Activated naive CD4-positive, alpha-beta T cell treated with anti-CD3 and anti-CD28 coated beads, Interleukin-2, amount 10 ng/mL, durations not matched to agents 7 days and 5 days (primary cell): ENCODE measurements around the gene CFI.

ENCODE experiments used
- CTCF ChIA-PET: fragments of 350-600 bp; sonication (Branson Sonifier 250); formaldehyde crosslinking; loops from one replicate; lab custom pipeline; 2021; ENCODE audit warnings: antibody characterized with exemption; lab: Charles Lee
- DNase-seq: peaks from one replicate; pipeline ENCODE4 v3.0.0-alpha.2; 2020
- H3K27ac Mint-ChIP-seq: one replicate; pipeline ENCODE4 v1.8.0; 2021; ENCODE audit warnings: mild to moderate bottlenecking, moderate library complexity, mixed read lengths
- H3K27me3 Mint-ChIP-seq: one replicate; pipeline ENCODE4 v1.8.0; 2021; ENCODE audit warnings: mild to moderate bottlenecking, mixed read lengths
- H3K36me3 Mint-ChIP-seq: one replicate; pipeline ENCODE4 v1.8.0; 2021; ENCODE audit warnings: mixed read lengths
- H3K4me1 Mint-ChIP-seq: one replicate; pipeline ENCODE4 v1.8.0; 2021; ENCODE audit warnings: mixed read lengths
- H3K4me3 Mint-ChIP-seq: one replicate; pipeline ENCODE4 v1.8.0; 2021; ENCODE audit warnings: mild to moderate bottlenecking, moderate library complexity, mixed read lengths
- H3K9me3 Mint-ChIP-seq: one replicate; pipeline ENCODE4 v1.8.0; 2021; ENCODE audit warnings: mixed read lengths

CFI gene

DNA sequence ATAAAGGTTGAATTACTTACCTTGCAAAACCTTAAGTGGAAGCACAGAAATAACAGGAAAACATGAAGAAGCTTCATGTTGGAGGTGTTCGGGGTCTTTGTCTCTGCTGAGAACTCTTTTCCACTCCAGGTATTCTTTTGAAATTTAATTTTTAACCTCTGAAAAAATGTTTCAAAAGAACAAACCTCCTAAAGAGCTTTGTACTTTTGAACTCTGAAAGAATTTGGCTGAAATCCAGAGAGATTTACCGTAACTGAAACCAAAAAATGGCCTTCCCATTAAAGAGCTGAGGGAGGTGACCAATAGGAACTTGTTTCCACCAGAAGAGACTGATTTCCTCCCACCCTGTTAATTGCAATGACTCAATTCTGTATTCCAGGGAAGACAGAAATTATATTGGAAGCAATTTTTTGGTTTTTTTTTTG is at the start of gene CFI:
Gene CFI, minus strand, starts transcription at position 105 of the 425 bp plus-strand sequence. Its CDS starts 28 bp downstream, at position 77.
- no peak within 1 kb of the TSS for H3K27ac Mint-ChIP-seq
- CTCF ChIA-PET: interaction anchor here (0.7 to 1.1 kb wide), 2 partner anchors 371 to 375 kb away, joined by 3 to 4 read pairs; no protein-coding TSS in a partner anchor
- peaks cover 15% of the 10 kb centered on the region for H3K27me3 Mint-ChIP-seq

DNA sequence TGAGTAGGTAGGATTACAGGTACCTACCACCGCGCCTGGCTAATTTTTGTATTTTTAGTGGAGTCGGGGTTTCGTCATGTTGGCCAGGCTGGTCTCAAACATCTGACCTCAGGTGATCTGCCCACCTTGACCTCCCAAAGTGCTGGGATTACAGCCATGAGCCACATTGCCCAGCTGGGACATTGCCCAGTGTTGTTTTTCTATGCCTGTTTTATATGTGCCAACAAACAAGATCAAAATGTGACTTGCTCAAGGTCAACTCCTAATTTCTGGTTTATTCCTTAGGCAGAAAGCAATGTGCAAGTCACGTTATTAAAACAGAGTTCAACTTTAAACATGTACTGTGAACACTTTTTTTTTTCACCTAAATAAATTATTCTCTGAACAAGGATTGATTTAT is 48.8 kb upstream of the CFI start:
- no peak overlapping the region for H3K27ac Mint-ChIP-seq

More for the DNA sequence above, at the start of gene CFI:
- Mint-ChIP-seq H3K9me3 (peaks cover 3% of the 10 kb centered on the region), H3K4me3 (no peak within 1 kb of the TSS), H3K36me3 (no peaks in the 10 kb centered on the region), H3K4me1 (no peaks in the 10 kb centered on the region)
- DNase-seq: no peak

DNA sequence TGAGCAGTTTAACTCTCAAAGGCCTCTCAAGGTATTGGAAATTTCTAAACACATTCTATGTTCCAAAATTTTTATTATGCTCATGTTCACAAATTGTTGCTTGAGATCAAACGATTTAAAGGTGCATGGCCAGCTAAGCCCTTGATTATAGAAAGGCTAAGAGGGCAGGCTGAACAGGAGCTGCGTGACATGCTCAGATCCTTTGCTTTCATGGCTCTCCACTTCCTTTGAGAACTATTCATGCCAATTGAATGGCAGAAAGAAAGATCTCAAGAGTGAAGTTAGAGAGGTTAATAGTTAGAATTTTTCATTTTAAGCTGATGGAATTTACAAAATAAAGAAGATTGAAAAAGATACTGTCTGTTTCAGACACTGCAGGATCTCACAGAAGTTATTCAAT is 46.7 kb upstream of the CFI start:
- Mint-ChIP-seq H3K27me3 (no peaks in the 10 kb centered on the region), H3K4me3 (no peak overlapping the region), H3K27ac (no peak overlapping the region), H3K4me1 (no peaks in the 10 kb centered on the region), H3K36me3 (peaks cover 1% of the 10 kb centered on the region), H3K9me3 (no peaks in the 10 kb centered on the region)
- DNase-seq: no peak
- CTCF ChIA-PET: no interaction called here

More for the DNA sequence above, 48.8 kb upstream of the CFI start:
- CTCF ChIA-PET: no interaction called here
- no peak for DNase-seq
- no peaks in the 10 kb centered on the region for H3K4me1 Mint-ChIP-seq
- peaks cover 1% of the 10 kb centered on the region for H3K36me3 Mint-ChIP-seq
- no peak overlapping the region for H3K4me3 Mint-ChIP-seq
- H3K9me3 Mint-ChIP-seq: no peaks in the 10 kb centered on the region
- no peaks in the 10 kb centered on the region for H3K27me3 Mint-ChIP-seq

DNA sequence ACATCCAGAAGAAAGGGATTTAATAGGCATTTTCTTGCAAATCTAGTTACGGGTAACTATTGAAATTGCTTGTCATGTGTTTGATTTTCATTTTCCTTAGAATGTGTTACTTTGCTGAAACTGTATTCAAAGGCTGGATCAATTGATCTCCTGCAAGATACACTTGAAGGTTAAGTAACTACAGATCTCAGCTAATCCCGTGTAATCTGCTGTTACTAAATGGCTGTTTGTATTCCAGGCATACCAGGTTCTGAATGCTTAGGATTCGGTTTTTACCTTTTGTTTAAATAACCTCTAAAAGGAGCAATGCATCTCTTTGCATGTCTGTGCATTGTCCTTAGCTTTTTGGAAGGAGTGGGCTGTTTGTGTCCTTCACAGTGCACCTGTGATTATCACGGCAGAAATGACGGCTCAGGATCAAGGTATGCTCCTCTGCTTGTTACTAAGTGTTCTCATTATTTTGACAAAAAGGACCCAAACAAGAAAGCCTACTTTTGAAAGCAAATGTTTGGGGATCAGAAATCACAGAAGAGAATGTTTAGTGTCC is 46.2 kb upstream of the CFI start, which contains the start of gene LRIT3:
Gene LRIT3, plus strand, starts transcription at position 212 of the 547 bp plus-strand sequence. Its CDS starts 95 bp downstream, at position 307.
- no peaks in the 10 kb centered on the region for H3K27me3 Mint-ChIP-seq
- H3K9me3 Mint-ChIP-seq: no peaks in the 10 kb centered on the region
- no peak for DNase-seq
- CTCF ChIA-PET: no interaction called here
- H3K4me1 Mint-ChIP-seq: no peaks in the 10 kb centered on the region
- no peak within 1 kb of the TSS for H3K4me3 Mint-ChIP-seq
- no peak within 1 kb of the TSS for H3K27ac Mint-ChIP-seq
- no peaks in the 10 kb centered on the region for H3K36me3 Mint-ChIP-seq

DNA sequence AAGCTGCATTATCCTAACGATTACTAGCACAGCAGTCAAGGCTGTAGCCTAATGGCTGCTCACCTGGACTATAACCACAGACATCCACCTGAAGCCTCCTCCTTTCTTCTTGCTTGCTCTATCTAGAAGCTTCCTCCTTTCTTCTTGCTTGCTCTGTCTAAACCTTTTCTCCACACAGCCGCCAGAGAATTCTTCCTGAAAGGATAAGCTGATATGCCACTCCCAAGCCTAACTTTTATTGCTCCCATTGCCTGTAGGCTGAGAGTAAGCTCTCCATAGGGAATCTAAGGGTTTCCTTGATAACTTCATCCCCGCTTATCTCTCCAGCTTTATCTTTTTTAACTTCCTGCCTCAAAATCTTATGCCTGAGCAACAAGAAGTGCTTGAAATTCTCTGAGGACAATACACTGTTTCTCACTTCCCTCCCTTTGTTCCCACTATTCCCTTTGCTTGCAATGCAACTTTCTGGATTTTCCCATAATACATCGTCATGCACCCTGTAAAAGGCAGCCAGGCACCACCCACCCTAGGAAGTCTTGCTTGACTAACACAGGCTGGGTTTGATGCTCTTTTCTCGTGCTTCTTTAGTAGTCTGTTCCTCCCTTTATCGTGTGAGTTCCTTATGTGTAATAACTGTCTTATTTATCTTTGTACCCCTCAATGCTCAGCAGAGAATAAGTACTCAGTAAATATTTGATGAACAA is 44.7 kb upstream of the CFI start:
- H3K27me3 Mint-ChIP-seq: no peaks in the 10 kb centered on the region
- DNase-seq: no peak
- no peak overlapping the region for H3K4me3 Mint-ChIP-seq
- CTCF ChIA-PET: no interaction called here
- no peaks in the 10 kb centered on the region for H3K9me3 Mint-ChIP-seq
- H3K27ac Mint-ChIP-seq: no peak overlapping the region
- H3K36me3 Mint-ChIP-seq: no peaks in the 10 kb centered on the region
- H3K4me1 Mint-ChIP-seq: no peaks in the 10 kb centered on the region

DNA sequence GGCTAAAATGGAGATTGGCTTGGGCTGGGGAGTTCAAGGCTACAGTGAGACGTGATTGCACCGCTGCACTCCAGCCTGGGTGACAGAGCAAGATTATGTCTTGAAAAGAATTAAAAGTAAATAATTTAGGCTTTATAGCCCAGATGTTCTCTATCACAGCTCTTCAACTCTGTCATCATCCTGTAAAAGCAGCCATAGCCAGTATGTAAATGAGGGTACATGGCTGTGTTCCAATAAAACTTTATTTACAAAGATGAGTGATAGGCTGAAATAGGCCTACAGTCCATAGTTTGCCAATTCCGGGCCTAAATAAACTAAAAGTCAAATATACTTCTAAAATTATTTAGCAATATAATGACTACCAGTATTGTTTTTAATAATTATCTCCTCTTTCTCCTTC is 35.2 kb upstream of the CFI start:
- no peaks in the 10 kb centered on the region for H3K27me3 Mint-ChIP-seq
- no peak overlapping the region for H3K4me3 Mint-ChIP-seq
- no peak for DNase-seq
- H3K4me1 Mint-ChIP-seq: no peaks in the 10 kb centered on the region
- no peaks in the 10 kb centered on the region for H3K36me3 Mint-ChIP-seq
- CTCF ChIA-PET: no interaction called here
- no peak overlapping the region for H3K27ac Mint-ChIP-seq
- H3K9me3 Mint-ChIP-seq: no peaks in the 10 kb centered on the region

DNA sequence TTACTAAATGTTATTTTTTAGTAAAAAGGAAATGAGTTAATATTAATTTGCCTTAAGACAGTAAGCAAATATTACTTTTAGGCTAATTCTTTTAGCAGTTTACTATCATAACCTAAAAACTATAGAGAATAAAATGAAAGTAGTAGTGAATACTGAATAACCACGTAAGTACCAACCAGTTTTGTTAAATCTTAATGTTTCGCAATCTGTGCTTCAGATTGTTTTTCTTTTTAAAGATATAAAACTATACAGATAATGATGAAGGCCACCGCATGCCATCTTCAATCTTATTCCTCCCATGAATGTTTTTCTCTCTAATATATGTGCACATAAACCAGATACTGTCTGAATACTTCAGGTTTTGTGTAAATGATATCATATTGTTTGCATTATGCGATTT is 32.0 kb upstream of the CFI start:
- H3K36me3 Mint-ChIP-seq: no peaks in the 10 kb centered on the region
- no peaks in the 10 kb centered on the region for H3K27me3 Mint-ChIP-seq
- CTCF ChIA-PET: no interaction called here
- H3K27ac Mint-ChIP-seq: no peak overlapping the region
- no peaks in the 10 kb centered on the region for H3K9me3 Mint-ChIP-seq
- H3K4me3 Mint-ChIP-seq: no peak overlapping the region
- no peaks in the 10 kb centered on the region for H3K4me1 Mint-ChIP-seq
- DNase-seq: no peak

DNA sequence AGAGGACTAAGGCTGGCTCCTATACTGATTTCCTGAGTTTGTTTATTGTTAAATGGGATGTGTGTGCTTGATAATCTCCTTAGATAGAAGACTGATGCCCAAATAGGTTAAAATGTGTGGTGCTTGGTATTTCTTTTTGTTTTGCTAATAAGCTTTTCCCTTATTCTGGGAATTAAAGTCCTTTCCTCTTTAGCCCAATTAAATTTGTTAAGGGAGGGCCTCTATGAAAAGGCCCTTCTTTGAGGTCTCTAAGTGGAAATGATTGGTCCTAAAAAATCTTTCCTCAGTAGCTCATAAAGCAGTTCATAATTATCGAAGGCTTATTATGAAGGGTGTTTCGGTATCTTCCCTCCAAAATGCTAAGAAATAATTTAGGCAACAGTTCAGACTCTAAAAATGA is 25.9 kb upstream of the CFI start, which contains the start of gene RRH:
Gene RRH, plus strand, starts transcription at position 301 of the 400 bp plus-strand sequence. Its CDS starts 56 bp downstream, at position 357.
- DNase-seq: no peak
- peaks cover 14% of the 10 kb centered on the region for H3K36me3 Mint-ChIP-seq
- H3K4me3 Mint-ChIP-seq: no peak within 1 kb of the TSS
- H3K27ac Mint-ChIP-seq: no peak within 1 kb of the TSS
- CTCF ChIA-PET: interaction anchor here (0.9 to 1.8 kb wide), 6 partner anchors 11 to 414 kb away, joined by 3 to 5 read pairs (median 3); no protein-coding TSS in a partner anchor
- no peaks in the 10 kb centered on the region for H3K27me3 Mint-ChIP-seq
- no peaks in the 10 kb centered on the region for H3K4me1 Mint-ChIP-seq
- H3K9me3 Mint-ChIP-seq: no peaks in the 10 kb centered on the region

DNA sequence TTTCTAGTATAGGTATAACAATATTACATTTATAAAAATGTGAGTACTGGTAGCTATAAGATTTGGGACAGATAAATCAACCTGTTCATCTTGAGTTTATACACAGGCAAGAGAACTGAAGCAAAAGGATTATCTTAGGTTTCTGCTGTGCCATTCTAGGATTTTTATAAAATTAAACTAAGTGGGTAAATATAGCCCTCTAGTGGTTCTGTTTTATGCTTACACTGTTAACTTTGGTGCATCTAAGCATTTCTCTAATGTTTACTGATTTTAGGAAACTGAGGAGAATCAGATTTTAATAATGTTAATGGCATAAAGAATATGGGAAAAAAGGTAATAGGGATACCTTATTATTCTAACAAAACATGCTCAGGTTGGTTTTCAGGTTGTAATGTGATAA is 24.9 kb upstream of the CFI start:
- no peaks in the 10 kb centered on the region for H3K4me1 Mint-ChIP-seq
- no peaks in the 10 kb centered on the region for H3K9me3 Mint-ChIP-seq
- H3K27ac Mint-ChIP-seq: no peak overlapping the region
- no peak for DNase-seq
- H3K36me3 Mint-ChIP-seq: peaks cover 18% of the 10 kb centered on the region
- H3K27me3 Mint-ChIP-seq: no peaks in the 10 kb centered on the region
- CTCF ChIA-PET: interaction anchor here (0.6 to 1.8 kb wide), 11 partner anchors 10 to 439 kb away, joined by 3 to 5 read pairs (median 3); partner anchors contain the start of gene SEC24B
- H3K4me3 Mint-ChIP-seq: no peak overlapping the region

DNA sequence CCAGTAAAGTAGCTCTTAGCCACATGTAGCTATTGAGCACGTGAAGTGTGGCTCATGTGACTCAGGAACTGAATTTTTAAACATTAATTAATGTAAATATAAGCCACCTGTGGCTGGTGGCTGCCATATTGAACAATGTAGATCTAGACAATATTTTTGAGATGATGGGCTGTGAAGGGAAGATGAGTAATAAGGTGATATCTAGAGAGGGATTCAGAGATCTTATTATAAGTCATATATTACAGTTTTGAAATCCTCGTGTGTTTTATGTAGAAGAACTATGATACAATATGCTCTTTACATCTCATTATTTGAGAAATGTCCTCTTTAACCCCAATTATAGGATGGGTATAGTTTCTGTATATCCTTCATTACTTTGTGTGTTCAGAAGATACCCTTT is 19.4 kb upstream of the CFI start:
- CTCF ChIA-PET: interaction anchor here (1.5 kb wide), 1 partner anchor 158 kb away, joined by 5 read pairs; no protein-coding TSS in a partner anchor
- DNase-seq: no peak
- Mint-ChIP-seq H3K27me3 (no peaks in the 10 kb centered on the region), H3K4me1 (peaks cover 35% of the 10 kb centered on the region), H3K9me3 (no peaks in the 10 kb centered on the region), H3K27ac (no peak overlapping the region), H3K36me3 (peaks cover 60% of the 10 kb centered on the region), H3K4me3 (no peak overlapping the region)

DNA sequence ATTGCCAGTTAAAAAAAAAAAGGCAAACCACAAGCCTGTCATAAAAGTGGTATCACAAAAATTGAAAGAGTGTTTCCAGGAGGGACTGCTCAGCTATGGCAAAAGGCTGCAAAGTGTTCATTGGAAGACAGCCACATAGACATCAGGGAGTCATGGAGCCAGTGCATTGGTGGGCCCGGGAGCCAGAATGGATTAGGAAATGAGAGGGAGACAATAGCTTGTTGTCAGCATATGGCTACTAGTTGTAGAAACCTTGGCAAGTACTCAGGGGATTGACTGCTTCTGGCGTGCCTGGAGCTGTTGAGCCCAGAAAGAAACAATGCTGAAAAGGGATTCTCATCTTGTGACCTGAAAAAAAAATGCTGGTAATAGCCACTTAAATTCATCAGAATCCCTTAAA is 18.8 kb upstream of the CFI start:
- Mint-ChIP-seq H3K27ac (peak overlapping the region; percentile 24), H3K4me3 (no peak overlapping the region), H3K9me3 (no peaks in the 10 kb centered on the region), H3K4me1 (peaks cover 39% of the 10 kb centered on the region), H3K27me3 (no peaks in the 10 kb centered on the region), H3K36me3 (peaks cover 65% of the 10 kb centered on the region)
- CTCF ChIA-PET: interaction anchor here (0.6 to 1.5 kb wide), 2 partner anchors 158 to 244 kb away, joined by 3 to 5 read pairs; no protein-coding TSS in a partner anchor
- DNase-seq: no peak

DNA sequence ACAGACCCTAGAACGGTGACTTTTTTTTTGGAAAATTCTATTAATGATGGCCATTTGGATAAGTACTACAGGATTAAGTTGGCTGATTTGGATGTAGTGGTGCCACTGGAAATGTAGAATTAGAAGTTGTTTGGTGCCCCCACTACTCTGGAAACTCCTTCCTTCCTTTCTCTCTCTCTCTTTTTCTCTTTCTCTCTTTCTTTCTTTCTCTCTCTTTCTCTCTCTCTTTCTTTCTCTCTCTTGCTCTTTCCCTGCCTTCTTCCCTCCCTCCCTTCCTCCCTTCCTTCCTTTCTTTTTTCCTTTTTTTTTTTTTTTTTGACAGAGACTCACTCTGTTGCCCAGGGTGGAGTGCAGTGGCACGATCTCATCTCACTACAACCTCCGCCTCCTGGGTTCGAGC is 16.5 kb upstream of the CFI start:
- H3K4me1 Mint-ChIP-seq: peaks cover 51% of the 10 kb centered on the region
- H3K36me3 Mint-ChIP-seq: peaks cover 56% of the 10 kb centered on the region
- no peak overlapping the region for H3K27ac Mint-ChIP-seq
- no peaks in the 10 kb centered on the region for H3K27me3 Mint-ChIP-seq
- DNase-seq: no peak
- CTCF ChIA-PET: interaction anchor here (0.6 to 1.4 kb wide), 2 partner anchors 14 to 386 kb away, joined by 3 to 4 read pairs; no protein-coding TSS in a partner anchor
- H3K4me3 Mint-ChIP-seq: no peak overlapping the region
- no peaks in the 10 kb centered on the region for H3K9me3 Mint-ChIP-seq

DNA sequence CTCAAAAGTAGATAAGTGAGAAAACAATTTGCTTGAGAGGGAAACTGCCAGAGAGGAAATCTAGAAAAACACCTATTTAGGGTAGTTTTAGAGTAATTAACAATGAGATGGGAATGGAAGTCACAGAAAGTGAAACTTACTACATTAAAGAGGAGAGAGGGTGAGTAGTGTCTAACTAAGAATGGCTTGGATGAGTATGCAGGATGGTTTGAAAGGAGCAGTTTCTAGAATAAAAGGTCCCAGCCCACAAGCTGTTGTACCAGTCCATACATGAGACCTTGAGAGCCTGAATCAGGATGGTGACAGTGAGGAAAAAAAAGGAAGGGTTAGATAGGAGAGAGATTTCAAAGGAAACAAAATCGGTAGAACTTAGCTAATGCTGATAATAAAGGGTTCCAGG is 15.1 kb upstream of the CFI start:
- CTCF ChIA-PET: interaction anchor here (0.9 to 1.7 kb wide), 5 partner anchors 10 to 386 kb away, joined by 3 to 5 read pairs (median 3); partner anchors contain the start of genes CASP6 and SEC24B
- H3K36me3 Mint-ChIP-seq: peaks cover 53% of the 10 kb centered on the region
- no peak for DNase-seq
- no peaks in the 10 kb centered on the region for H3K27me3 Mint-ChIP-seq
- H3K9me3 Mint-ChIP-seq: no peaks in the 10 kb centered on the region
- peak overlapping the region; percentile 98 for H3K27ac Mint-ChIP-seq
- H3K4me3 Mint-ChIP-seq: peak overlapping the region; percentile 98
- peaks cover 58% of the 10 kb centered on the region for H3K4me1 Mint-ChIP-seq

DNA sequence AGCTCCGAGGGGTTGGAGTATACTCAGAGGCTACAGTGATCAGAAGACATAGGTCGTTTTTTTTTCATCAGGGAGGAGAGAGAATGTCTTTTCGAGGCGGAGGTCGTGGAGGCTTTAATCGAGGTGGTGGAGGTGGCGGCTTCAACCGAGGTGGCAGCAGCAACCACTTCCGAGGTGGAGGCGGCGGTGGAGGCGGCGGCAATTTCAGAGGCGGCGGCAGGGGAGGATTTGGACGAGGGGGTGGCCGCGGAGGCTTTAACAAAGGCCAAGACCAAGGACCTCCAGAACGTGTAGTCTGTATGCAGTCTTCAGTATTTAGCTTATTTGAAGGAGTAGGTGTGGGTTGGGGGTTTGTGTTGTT is 14.3 kb upstream of the CFI start:
- Mint-ChIP-seq H3K4me1 (peaks cover 64% of the 10 kb centered on the region), H3K9me3 (no peaks in the 10 kb centered on the region), H3K27me3 (no peaks in the 10 kb centered on the region), H3K36me3 (peaks cover 47% of the 10 kb centered on the region), H3K27ac (peak overlapping the region; percentile 98), H3K4me3 (peak overlapping the region; percentile 98)
- CTCF ChIA-PET: interaction anchor here (0.9 to 1.4 kb wide), 2 partner anchors 11 to 113 kb away, joined by 3 to 5 read pairs; partner anchors contain the start of gene CASP6
- DNase-seq: peak; percentile 73
